Measurements from ENCODE around the gene GTF2A1.
"Not testable (repeated sequence)": the region's sequence is repeated elsewhere in the genome, so short reads cannot be mapped to it uniquely, and the experiment has no call there.

GTF2A1 gene

GRCh38 chr14:81231540-81231939 is 10.8 kb upstream of the GTF2A1 start:
- no peak for DNase-seq (ENCODE audit: low read depth)

- DNase-seq (ENCODE audit: low read depth): no peak
These were observed 3.5 kb upstream of the GTF2A1 start for GRCh38 chr14:81224222-81224621.

DNA sequence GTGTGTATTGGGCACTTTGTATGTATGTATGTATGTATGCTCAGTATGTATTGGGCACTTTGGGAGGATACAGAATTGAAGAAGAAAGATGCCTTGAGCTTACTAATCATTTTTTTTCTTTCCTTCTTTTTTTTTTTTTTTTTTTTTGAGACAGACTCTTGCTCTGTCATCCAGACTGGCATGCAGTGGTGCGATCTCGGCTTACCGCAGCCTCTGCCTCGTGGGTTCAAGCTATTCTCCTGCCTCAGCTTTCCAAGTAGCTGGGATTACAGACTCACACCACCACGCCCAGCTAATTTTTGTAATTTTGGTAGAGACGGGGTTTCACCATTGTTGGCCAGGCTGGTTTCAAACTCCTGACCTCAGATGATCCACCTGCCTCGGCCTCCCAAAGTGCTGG is 3.0 kb upstream of the GTF2A1 start:
- not testable (repeated sequence) for DNase-seq (ENCODE audit: low read depth)

- no peak for DNase-seq (ENCODE audit: low read depth)
These were observed 1.9 kb upstream of the GTF2A1 start for GRCh38 chr14:81222691-81223090.

DNA sequence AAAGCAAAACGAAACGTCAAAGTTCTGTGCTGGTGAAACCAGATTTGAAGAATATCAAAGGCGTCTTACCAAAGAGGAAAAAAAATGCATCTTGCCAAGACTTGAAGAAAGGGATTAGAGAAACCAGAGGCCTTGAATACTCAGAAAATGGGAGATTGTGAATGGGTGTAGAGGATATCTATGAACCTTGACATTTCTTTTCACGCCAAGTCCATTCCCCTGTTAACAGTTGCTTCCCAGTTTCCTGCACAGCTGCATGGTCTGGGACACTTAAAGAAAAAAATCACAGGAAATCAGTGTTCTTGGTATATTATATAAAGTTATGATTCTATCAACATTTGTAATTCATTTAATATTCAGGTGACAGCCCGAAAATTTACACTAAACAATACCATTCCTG is 1.4 kb upstream of the GTF2A1 start:
- no peak for DNase-seq (ENCODE audit: low read depth)

- no peak for DNase-seq (ENCODE audit: low read depth)
These were observed 882 bp upstream of the GTF2A1 start for GRCh38 chr14:81221579-81222102.

DNA sequence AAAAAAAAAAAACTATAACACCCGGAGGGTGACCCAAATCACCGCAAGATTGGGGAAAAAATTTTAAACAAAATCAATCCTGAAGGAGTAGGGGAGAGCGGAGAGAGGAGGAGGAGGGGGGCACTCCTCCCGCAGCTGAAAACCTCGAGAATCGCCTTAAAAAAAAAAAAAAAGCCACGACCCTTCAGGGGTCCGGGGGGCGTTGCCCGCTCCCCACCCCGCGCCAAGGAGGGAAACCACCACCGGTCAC is 254 bp downstream of the GTF2A1 start:
- DNase-seq (ENCODE audit: low read depth): no peak

DNA sequence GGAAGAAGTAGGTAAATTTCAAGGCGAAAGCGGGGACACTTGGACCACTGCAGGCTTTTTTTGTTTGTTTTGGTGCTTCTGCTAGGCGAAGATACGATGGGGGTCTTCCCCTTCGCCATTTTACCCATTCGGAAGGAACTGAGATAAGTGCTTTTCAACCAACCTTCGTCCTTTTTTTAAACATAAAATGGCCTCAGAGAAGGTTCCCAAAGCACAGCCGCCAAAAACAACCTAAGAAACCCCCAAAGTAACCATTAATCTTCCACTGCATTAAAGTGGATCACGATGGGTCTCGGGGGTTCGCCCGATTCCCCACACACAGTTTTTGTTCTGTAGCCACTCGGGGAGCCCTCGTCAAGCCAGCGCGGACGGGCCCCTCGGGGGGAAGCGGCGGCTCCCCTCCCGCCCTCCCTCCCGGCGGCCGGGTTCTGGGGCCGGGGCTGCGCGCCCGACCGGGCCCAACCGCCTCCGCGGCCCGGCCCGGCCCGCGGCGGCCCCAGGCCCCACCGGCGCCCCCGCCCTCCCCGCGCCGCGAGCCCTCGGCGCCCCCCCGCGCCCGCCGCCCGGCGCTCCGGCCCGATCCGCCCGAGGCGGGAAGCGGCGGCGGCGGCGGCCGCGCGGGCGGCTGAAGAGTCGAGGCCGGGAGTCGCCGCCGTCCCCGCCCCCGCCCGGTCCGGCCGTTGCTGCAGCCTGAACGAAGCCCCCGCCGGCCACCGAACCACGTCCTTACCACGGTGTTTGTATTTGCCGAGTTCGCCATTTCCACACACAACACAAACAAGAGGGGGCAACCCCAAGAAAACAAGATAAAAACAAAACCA is 790 bp downstream of the GTF2A1 start:
- no peak for DNase-seq (ENCODE audit: low read depth)

DNA sequence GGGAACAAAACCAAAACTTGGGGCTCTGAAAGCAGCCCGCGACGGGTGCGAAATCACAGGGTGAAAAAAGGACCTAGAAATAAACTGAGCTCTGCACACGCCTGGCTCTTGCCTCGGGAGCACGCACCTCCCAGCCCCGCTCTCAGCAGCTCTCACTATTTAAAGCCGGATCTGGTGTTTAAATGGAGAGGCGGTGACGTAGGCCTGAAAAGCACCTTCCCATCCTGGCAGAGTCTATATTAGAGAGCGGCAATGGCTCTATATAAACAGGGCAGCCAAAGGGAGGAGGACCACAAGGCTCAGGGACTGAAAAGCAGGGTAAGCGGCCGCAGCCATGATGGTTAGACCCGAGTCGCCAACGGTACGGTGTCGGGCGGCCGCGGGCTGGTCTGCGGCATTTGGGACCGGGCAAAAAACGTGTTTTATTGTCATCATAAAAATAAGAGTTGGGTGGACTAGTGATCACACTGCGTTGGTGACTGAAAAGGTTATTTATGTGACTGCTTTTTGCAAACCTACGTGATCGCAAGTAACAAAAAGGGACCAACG is 1.5 kb downstream of the GTF2A1 start:
- peak; percentile 36 for DNase-seq (ENCODE audit: low read depth)

DNA sequence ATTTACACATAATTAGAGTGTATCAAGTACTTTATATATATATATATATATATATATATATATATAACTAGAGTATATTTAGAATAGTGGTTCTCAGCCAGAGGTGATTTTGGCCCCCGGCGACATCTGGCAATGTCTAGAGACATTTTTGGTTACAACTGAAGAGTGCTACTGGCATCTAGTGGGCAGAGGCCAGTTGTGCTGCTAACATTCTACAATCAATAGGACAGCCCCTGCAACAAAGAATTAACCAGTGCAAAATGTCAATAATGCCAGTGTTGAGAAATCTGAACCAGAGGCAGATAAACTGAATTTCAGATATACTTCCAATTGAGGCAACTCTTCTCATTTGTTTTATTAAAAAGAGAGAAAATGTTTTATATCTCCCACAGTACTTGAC is 8.9 kb downstream of the GTF2A1 start:
- DNase-seq (ENCODE audit: low read depth): no peak

DNA sequence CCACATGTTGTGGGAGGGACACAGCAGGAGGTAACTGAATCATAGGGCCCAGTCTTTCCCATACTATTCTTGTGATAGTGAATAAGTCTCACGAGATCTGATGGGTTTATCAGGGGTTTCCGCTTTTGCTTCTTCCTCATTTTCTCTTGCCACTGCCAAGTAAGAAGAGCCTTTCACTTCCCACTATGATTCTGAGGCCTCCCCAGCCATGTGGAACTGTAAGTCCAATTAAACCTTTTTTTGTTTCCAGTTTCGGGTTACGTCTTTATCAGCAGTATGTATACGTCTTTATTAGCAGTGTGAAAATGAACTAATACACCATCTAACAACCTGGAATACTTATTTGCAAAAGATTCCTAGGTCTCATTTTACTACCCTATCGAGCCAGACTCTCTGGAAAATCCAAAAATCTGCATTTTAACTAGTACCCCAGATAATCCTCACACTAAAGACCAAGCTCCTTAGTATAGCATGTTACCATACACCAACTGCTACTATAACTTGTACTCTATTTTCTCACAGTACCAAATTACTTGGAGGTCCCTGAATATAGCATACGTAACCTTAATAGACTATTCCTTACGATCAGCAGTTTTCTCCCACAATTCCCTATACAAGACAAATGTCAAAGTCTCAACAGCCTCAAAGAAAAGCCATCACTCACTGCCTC is 11.5 kb downstream of the GTF2A1 start:
- DNase-seq (ENCODE audit: low read depth): no peak

DNA sequence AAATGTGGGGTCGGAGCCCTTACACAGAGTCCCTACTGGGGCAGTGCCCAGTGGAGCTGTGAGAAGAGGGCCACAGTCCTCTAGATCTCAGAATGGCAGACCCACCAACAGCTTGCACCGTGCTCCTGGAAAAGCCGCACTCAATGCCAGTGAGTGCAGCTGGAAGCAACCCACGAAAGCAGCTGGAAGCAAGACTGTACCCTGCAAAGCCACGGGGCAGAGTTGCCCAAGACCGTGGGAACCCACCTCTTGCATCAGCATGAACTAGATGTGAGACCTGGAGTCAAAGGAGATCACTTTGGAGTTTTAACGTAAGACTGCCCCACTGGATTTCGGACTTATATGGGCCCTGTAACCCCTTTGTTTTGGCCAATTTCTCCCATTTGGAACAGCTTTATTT is 12.3 kb downstream of the GTF2A1 start:
- DNase-seq (ENCODE audit: low read depth): no peak

DNA sequence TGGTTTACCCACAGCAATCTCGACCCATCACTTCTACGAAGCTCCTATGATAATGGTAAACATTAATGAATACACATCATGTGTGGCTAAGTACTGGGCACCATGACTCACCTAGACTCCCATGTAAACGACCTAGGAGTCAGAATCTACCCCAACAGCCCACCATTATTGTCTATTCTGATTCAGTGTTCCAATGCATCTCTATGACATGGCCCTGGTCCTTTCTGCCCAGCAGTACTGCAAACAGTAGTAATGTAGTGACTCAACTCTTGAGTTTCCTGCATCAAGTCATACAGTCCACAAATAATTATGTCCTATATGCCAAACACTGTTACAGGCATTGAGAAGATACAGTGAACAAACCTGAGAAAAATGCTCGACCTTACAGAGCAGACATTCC is 14.6 kb downstream of the GTF2A1 start:
- DNase-seq (ENCODE audit: low read depth): no peak

DNA sequence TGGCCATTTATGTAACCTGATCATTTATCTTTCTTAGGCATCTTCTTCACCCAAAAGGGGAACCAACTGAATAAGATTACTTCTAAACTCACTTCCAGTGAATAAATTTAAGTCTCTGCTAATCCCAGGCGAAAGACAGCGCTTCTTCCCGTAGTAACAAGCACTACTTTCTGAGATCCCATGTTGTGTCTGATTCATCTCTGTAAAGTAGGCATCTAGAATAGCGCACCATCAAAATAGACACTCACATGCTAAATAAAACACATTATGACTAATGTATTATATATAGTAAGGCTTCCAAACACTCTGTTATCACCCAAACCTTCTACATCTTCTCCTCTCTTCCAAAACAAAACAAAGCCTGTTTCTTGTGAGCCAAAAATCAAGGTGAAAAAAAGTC is 15.1 kb downstream of the GTF2A1 start:
- no peak for DNase-seq (ENCODE audit: low read depth)

DNA sequence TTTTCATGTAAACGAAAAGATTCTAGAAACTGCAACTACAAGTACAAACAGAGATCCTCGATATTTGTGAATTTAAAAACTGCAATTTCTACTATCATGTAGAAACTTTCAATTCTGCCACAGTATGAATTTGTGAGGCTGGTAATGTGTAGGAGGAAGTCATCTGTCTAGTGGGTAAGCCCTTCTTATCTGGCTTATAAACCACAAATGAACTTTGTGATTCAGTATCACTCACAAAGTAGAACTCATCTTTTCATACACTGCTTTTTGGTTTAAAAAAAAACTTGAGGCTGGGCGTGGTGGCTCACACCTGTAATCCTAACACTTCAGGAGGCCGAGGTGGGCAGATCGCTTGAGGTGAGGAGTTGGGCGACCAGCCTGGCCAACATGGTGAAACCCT is 20.7 kb downstream of the GTF2A1 start:
- DNase-seq (ENCODE audit: low read depth): no peak

GRCh38 chr14:81199084-81199483 is 21.7 kb downstream of the GTF2A1 start:
- no peak for DNase-seq (ENCODE audit: low read depth)

- DNase-seq (ENCODE audit: low read depth): no peak
These were observed 22.1 kb downstream of the GTF2A1 start for GRCh38 chr14:81198651-81199050.

DNA sequence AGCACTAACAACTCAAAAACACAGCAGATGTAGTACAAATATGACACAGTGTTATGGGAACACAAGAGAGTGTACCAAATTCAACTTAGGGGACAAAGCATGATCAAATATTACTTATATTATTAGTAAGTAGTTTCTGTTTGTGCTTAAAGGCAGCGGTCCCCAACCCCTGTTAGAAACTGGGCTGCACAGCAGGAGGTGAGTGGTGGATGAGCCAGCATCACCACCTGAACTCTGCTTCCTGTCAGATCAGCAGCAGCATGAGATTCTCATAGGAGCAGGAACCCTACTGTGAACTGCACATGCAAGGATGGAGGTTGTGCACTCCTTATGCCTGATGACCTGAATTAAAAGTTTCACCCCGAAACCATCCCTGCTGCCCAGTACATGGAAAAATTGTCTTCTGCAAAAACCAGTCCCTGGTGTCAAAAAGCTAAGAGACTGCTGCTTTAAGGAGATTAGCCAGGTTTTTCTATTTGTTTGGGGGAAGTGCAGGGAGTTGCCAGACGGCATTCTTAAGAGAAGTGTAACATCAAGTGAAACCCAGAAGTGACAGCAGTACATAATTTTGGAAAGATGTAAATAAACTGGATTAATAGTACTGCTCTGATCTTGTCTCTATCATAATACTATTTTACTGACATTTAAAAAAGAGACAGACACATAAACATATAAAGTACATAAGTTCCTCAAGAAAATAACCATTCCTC is 26.7 kb downstream of the GTF2A1 start:
- no peak for DNase-seq (ENCODE audit: low read depth)

DNA sequence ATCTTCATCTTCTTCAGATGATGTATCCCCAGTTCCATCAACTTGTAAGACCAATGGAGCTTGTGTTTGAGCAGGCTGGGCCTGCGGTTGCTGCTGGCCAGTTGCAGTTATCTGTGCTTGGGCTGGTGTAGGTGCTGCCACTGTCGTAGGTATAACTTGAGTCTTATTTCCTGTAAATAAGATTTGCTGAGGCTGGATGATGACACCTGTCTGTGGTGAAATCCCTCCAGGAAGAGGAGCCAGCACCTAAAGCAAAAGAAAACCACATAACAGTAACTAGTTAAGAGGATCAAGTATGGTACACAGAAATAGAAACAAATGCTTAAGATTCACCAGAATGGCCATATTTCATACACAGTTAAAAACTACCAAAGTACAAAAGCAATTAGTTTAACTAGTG is 28.2 kb downstream of the GTF2A1 start:
- DNase-seq (ENCODE audit: low read depth): no peak

DNA sequence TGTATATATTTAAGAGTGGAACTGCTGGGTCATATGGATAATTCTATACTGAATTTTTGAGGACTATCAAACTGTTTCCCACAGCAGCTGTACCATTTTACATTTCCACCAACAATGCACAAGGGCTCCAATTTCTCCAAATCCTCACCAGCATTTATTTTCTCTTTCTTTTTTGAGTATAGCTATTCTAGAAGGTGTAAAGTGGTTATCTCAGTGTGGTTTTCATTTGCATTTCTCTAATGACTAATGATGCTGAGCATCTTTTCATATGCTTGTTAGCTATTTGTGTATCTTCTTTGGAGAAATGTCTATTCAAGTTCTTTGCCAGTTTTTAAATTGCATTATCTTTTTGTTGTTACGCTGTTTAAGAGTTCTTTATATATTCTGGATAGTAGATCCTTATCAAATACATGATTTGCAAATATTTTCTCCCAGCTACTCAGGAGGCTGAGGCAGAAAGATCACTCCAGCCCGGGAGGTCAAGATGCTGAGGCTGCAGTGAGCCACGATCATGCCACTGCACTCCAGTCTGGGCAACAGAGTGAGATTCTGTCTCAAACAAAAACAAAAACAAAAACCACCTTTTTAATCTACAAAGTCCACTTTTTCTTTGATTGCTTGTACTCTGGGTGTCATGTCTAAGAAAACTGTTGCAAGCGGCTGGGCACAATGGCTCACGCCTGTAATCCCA is 32.8 kb downstream of the GTF2A1 start:
- no peak for DNase-seq (ENCODE audit: low read depth)

DNA sequence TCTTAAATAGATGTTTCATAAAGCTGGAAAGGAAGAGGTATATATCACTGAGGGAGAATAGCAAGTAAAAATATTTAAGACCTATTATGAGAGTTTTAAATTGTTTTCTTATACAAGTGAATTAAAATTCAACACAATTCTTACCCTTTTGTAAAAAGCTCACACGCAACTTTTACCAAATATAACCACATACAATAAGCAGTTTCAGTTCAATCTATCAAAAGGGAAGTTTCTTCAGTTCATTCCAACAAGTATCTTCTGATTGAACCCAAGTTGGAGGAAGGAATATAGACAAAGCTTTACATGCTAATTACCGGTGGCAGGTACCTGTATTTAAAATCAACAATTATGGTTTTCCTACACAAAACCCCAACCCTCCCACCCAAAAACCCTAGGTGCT is 41.1 kb downstream of the GTF2A1 start:
- DNase-seq (ENCODE audit: low read depth): no peak

GRCh38 chr14:81178063-81178462 is 42.7 kb downstream of the GTF2A1 start:
- no peak for DNase-seq (ENCODE audit: low read depth)

Data from CMK (cell line).